CD4-positive, alpha-beta T cell treated with Interleukin-10 for 1 hour (primary cell): ENCODE data around the gene CD3G.
"Not testable (repeated sequence)": the region's sequence is repeated elsewhere in the genome, so short reads cannot be mapped to it uniquely, and the experiment has no call there.

Source experiments
- DNase-seq: peaks from one replicate; pipeline ENCODE4 v3.0.0-alpha.2; 2020

Gene CD3G

DNA sequence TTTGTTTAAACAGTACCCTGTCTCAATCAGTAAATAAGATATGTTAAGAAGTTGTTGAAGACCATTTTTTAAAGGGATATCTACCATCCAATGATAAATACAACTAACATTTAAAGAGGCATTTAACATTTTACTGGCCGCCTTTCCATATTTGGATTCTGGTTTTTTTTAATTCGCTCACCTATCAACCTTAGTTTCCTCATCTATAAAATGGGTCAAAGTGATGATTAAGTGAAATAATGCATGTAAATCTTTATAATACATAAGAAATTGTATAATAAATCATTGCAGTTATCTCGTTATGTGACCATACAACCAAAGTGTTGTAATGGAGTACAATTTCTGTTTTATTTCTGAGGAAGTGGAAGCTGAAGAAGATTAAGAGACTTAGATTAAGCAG lies 39.5 kb downstream of the CD3G start:
- DNase-seq, result no peak

DNA sequence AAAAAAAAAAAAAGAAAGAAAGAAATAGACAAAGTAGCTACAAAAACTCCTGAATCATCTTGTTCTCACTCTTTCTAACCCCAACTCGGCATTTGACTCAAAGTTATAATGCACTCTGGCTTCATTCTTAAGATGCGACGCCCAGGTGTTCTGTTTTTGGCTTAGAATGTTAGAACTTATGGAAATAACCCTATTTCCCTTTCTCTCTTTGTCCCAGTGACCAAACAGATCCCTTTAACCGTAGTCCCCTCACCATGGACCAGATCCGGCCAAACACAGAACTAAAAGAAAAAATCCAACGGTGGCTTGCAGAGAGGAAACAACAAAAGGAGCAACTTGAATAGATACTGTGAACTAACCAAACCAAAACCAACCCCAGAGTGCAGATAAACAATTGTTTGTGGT lies 52.0 kb downstream of the CD3G start:
- DNase-seq, result peak; percentile 49

DNA sequence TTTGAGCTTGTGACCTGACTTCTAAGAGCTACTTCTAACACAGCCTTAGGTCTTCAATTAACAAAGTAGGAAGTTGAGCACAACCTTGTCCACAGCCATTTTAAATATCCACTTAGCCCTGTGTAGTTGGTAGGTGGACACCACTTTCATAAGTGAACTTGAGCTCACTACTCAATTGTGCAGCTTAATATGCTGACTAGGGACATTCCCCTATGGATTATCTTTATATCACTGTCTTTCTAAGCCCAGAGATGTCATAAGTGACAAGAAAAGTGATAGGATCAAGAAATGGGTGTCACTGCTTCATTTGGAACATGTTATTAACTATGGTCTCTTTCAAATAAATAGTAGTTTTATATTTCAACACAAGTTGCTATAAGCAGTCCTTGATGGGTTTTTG lies 53.3 kb downstream of the CD3G start:
- no peak for DNase-seq

DNA sequence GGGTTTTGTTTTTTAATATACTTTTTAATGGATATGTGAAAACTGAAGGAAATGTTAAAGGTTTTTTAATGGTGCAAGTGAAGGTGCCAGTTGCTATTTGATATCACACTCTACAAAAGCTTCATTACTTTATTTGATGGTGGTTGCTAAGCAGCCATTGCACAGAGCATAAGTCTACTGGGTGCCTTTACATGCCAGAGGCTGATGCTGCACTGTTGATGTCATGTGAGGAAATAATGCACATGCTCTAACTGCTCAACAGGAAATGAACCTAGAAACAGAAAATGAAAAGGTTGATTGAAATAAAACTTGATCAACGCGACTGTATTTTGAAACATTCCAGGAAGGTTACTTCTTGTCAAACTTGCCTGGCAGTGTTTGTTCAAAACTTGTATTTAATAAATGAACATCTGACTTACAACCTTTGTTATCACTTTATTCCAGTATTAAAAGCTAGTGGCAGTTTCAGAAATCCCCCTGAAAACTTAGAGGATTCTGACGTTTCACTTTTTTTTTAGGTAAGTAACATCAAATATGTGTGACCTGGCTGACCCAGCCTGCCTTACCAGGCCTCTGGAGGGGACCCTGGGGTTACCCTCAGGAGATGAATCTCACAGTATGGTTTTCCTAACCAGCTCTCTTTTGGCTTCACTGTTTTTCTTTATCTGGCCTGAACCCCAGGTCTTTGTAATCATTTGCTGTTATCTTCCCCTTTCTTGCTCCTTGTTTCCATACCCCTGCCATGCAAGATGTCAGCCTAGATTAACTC lies 54.8 kb downstream of the CD3G start:
- DNase-seq, result peak; percentile 89

DNA sequence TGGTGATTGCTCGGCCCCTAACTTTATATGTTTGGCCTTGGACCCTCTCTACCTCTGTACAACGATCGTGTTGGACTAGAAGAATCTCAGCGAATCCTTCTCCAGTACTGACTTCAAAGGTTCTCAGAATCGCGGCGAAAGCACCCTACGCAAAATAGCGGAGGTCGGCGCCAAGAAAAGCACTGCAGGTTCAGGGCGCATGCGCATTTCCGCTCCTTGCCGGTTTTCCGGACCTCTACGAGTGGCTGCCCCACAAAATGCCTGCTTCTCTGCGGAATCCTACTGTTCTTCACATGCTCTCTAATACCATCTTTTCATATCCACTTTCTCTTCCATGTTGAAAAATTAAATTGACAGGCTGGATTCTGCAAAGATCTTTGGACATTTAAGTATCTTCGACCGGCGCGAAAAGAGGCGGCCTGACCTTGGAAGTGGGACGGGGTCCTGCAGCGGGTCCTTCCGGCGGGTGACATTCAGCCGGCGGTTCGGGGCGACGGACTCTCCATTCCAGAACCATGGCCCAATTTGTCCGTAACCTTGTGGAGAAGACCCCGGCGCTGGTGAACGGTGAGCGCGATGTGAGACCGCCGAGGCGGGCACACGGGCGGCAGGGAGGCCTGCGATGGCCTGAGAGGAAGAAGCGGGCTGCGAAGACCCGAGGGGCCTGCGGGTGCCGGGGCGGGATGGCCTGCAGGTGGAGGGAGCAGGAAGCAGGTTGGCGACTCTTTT lies 57.2 kb downstream of the CD3G start, which contains the start of gene ATP5MG:
TSS of gene ATP5MG (plus strand) at position 456 of the 729 bp plus-strand sequence. CDS start at position 516, 60 bp downstream.
- peak; percentile 94 for DNase-seq

DNA sequence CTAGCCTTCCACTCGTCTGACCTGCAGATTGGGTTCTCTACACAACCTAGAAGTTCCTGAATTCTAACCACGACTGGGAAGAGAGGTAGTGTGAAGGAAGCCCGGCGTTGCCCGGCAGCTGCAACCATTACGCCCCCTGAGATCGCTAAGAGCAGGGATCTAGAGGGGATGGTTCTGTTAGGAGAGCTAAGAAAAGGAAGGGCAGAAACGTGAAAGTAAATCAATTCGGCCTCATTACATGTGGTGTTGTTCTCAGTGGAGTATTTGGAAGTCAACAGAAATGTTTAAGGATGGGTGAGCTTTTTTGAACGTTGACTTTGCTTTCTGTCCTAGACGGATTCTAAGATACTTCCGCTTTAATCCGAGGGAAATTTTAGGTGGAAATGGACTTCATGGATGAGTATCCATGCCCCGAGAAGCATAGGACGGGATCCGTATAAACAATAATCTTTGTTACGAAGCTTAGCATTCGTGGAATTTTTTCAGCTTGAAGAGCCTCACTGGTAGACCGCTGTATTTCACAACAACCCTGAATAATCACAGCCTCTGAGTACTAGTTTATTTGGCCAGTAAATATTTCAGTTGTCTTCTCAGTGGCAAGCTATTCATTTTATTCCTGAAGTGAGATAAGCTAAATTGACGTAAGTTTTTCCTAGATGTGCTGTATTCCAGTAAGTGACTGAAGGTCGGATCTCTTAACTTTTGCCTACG lies 57.9 kb downstream of the CD3G start:
- DNase-seq, result no peak

DNA sequence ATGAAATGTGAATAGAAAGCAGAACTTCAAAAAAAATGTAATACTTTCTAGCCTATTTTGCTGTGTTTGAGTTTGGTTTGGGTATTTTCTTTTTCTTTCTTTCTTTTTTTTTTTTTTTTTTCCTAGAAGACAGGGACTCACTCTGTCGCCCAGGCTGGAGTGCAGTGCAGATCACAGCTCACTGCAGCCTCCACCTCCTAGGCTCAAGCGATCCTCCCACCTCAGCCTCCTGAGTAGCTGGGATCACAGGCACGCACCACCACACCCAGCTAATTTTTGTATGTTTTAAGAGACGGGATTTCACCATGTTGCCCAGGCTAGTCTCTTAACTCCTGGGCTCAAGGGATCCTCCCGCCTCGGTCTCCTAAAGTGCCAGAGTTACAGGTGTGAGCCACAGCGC lies 58.5 kb downstream of the CD3G start:
- DNase-seq, result not testable (repeated sequence)
